Right cardiac atrium (tissue), 5 donors: ENCODE results near the gene HK3. TPM values are rescaled to one million over a fixed set of nuclear protein-coding genes. Genes with fewer than 3 reads are reported as not detected.
"Not testable (repeated sequence)": the region's sequence is repeated elsewhere in the genome, so short reads cannot be mapped to it uniquely, and the experiment has no call there.

ENCODE experiments used
- ATAC-seq, 2 donors: fragments of 200-7000 bp; cut with Tn5 transposase; one replicate each; pipeline versions ENCODE4 v1.8.0 to v1.9.1; 2020; ENCODE audit warnings: moderate library complexity in 2 of 2, mild to moderate bottlenecking in 1 of 2
- DNase-seq, 3 donors: peaks; one replicate each; pipeline ENCODE4 v3.0.0-alpha.2; 2020
- H3K27ac ChIP-seq: one replicate; pipeline ENCODE4 v1.5.1; 2013; ENCODE audit warnings: mild to moderate bottlenecking, low read length, control low read depth, moderate library complexity
- H3K27me3 ChIP-seq: one replicate; pipeline ENCODE4 v1.6.1; 2013; ENCODE audit not compliant: control insufficient read depth, insufficient read depth
- H3K4me1 ChIP-seq: one replicate; pipeline ENCODE4 v1.6.1; 2013; ENCODE audit warnings: low read length; ENCODE audit not compliant: control insufficient read depth, insufficient read depth
- H3K4me3 ChIP-seq: one replicate; pipeline ENCODE4 v1.5.1; 2013; ENCODE audit warnings: low read length, control low read depth
- H3K9me3 ChIP-seq: one replicate; pipeline ENCODE4 v1.6.1; 2013; ENCODE audit warnings: low read length; ENCODE audit not compliant: control insufficient read depth
- WGBS: extraction: QIAGEN DNeasy Blood & Tissue Kit; methylation state at CpG from one replicate; pipeline ENCODE4 v1.1.7; 2013; 5-methylcytosine and 5-hydroxymethylcytosine counted together
- intact Hi-C, 4 donors: fragments of 100-400 bp; cut with DNase I; formaldehyde crosslinking; loops; one replicate each; pipeline versions ENCODE4 v1.11.0 to v1.14.0; 2022 to 2023
- polyA plus RNA-seq: library from polyadenylated mRNA; stranded (reverse); fragments of 200-250 nt; gene quantifications from one replicate; pipeline ENCODE4 v1.2.3, GENCODE V29; 2013
- total RNA-seq, 4 donors: library from RNA; stranded (reverse); fragmentation: NEBNext Ultra II Directional; extraction: Animal tissue kit (Norgen Biotek cat#: 25700); gene quantifications; one replicate each; pipeline ENCODE4 v1.2.1, GENCODE V29; 2021
- donor health status: healthy with polysubstance abuse.
- donor health status: DM: no; HTN: yes; CAD: no.
- donor health status: DM: no; HTN: no; CAD: no.
- donor health status: DM: no; HTN: yes; CAD: no; lungs with severe emphysema.
- donor health status: DM: yes; HTN: yes; CAD: no.

HK3 gene
- total and polyA plus RNA-seq, 5 donors, result 8.3 to 15.4 (median 11.6) TPM

DNA sequence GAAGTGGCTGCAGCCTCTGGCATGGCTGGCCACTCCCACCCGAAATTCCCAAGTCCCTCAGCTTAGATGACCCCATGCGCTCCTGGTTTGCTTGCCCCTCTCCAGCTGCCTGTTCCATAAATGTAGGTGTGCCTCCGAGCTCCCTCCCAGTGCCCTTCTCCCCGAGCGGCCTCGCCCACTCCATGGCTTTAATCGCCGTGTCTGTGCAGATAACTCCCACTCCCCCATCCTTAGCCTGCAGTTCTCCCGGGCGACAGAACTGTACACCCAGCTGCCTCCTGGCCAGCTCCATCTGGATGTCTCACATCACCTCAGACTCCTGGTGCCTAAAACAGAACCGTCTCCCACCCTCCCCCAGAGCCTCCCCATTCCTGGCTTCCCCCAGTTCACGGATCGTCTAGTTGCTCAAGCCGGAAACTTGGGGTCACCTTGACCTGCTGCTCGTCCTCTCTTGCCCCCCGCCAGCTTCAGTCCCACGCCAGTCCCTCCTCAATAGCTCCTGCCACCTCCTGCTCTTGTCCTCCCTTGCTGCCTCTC is 24.1 kb downstream of the HK3 start:
- H3K9me3 ChIP-seq, result no peaks in the 10 kb centered on the region
- DNase-seq (peak in 1 of 3 donors; percentile 5), ATAC-seq (no peak)
- no peak overlapping the region for H3K4me3 ChIP-seq
- no peaks in the 10 kb centered on the region for H3K27me3 ChIP-seq
- WGBS, result 37% methylated on average over 17 of the region's 17 CpGs
- no peaks in the 10 kb centered on the region for H3K4me1 ChIP-seq
- no peak overlapping the region for H3K27ac ChIP-seq
- intact Hi-C loops, result no loop called here

DNA sequence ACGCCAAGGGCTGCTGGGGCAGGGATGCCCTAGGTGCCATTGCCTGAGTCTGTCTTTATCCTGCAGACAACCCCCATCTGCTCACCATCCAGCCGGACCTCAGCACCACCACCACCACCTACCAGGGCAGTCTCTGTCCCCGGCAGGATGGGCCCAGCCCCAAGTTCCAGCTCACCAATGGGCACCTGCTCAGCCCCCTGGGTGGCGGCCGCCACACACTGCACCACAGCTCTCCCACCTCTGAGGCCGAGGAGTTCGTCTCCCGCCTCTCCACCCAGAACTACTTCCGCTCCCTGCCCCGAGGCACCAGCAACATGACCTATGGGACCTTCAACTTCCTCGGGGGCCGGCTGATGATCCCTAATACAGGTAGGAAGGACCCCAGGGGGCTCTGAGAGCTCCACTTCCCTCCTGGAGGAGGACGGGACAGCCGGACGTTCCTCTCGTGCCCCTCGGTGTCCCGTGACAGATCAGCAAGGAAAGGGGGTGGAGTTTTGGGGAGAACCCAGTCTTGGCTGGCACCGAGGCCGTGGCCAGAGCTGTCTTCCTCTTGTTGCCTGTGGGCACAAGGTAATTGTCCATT is 24.9 kb downstream of the HK3 start:
- intact Hi-C loops, result no loop called here
- peak in 2 of 3 donors; percentile 35 to 50 for DNase-seq
- no peaks in the 10 kb centered on the region for H3K4me1 ChIP-seq
- H3K9me3 ChIP-seq, result no peaks in the 10 kb centered on the region
- no peaks in the 10 kb centered on the region for H3K27me3 ChIP-seq
- H3K4me3 ChIP-seq, result no peak overlapping the region
- WGBS, result 77% methylated on average over 20 of the region's 20 CpGs
- H3K27ac ChIP-seq, result no peak overlapping the region
- no peak for ATAC-seq

DNA sequence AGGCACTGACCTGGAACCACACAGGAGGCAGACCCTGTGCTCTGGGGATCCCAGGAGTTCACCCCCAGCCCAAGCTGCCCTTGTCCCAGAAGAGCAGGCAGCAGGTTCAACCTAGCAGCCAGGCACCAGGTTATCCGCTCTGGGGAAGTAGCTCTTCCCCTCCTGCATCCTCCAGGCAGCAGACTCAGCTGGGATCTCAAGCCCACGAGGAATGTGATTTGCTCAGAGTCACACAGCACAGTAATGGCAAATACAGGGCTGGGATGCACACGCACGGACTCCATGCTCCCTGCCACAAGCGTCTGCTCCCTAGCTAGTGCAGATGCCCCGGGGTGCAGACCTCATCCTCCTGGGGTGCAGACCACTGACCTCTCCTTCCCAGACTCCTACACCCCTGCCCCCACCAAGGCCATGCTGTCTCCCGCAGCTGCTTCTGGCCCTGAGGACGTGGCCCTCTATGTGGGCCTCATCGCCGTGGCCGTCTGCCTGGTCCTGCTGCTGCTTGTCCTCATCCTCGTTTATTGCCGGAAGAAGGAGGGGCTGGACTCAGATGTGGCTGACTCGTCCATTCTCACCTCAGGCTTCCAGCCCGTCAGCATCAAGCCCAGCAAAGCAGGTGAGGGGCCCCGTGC is 25.5 kb downstream of the HK3 start:
- H3K4me1 ChIP-seq, result no peaks in the 10 kb centered on the region
- ATAC-seq, result no peak
- H3K4me3 ChIP-seq, result no peak overlapping the region
- H3K27ac ChIP-seq, result no peak overlapping the region
- intact Hi-C loops, result no loop called here
- H3K27me3 ChIP-seq, result no peaks in the 10 kb centered on the region
- H3K9me3 ChIP-seq, result no peaks in the 10 kb centered on the region
- peak in 2 of 3 donors; percentile 21 to 40 for DNase-seq
- WGBS, result 58% methylated on average over 16 of the region's 16 CpGs

DNA sequence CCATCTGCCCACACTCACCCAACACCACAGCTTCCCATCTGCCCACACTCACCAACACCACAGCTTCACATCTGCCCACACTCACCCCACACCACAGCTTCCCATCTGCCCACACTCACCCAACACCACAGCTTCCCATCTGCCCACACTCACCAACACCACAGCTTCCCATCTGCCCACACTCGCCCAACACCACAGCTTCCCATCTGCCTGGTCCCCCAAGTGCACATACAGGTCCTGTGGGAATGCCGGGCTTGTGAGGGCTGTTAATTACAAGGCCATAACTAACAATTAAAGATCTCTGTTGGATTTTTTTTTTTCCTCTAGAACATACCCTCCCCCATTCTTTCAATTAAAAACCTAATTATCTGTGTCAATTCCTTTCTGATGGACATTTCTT is 26.1 kb downstream of the HK3 start:
- H3K9me3 ChIP-seq, ATAC-seq, H3K4me1 ChIP-seq, intact Hi-C loops, H3K4me3 ChIP-seq, DNase-seq, H3K27me3 ChIP-seq, H3K27ac ChIP-seq: not testable (repeated sequence)
- 63% methylated on average over 2 of the region's 2 CpGs for WGBS

DNA sequence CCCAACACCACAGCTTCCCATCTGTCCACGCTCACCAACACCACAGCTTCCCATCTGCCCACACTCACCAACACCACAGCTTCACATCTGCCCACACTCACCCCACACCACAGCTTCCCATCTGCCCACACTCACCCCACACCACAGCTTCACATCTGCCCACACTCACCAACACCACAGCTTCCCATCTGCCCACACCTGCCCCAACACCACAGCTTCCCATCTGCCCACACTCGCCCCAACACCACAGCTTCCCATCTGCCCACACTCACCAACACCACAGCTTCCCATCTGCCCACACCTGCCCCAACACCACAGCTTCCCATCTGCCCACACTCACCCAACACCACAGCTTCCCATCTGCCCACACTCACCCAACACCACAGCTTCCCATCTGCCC is 26.6 kb downstream of the HK3 start:
- H3K27ac ChIP-seq, DNase-seq, H3K9me3 ChIP-seq, ATAC-seq, intact Hi-C loops, H3K27me3 ChIP-seq, H3K4me3 ChIP-seq, H3K4me1 ChIP-seq: not testable (repeated sequence)
- 66% methylated on average over 2 of the region's 2 CpGs for WGBS

DNA sequence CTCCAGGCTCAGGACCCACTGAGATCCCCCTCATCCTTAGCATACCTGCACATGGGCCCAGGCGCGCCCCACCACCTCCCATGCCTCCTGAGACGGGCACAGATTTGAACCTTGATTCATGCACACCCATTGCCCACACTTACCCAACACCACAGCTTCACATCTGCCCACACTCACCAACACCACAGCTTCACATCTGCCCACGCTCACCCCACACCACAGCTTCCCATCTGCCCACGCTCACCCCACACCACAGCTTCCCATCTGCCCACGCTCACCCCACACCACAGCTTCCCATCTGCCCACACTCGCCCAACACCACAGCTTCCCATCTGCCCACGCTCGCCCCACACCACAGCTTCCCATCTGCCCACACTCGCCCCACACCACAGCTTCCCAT is 28.5 kb downstream of the HK3 start:
- H3K4me3 ChIP-seq, H3K4me1 ChIP-seq, H3K9me3 ChIP-seq, DNase-seq, intact Hi-C loops, ATAC-seq, H3K27ac ChIP-seq, H3K27me3 ChIP-seq: not testable (repeated sequence)
- WGBS, result 80% methylated on average over 10 of the region's 10 CpGs

DNA sequence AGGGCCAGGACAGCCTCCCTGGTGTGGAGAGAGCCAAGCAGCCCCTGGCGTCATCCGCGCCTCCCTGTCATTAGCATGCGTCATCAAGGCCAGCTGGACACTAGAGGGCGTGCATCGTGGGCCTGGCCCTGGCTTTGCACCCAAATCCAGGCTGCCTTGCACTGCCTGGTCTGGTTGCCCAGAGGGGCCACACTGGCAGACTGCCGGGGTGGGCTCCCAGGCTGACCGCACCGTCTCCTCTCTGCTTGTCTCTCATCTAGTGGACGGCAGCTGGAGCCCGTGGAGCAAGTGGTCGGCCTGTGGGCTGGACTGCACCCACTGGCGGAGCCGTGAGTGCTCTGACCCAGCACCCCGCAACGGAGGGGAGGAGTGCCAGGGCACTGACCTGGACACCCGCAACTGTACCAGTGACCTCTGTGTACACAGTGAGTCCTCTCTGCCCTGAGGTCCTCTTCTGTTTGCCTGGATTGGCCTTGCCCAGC is 29.0 kb downstream of the HK3 start:
- Histone ChIP-seq H3K27me3 (no peaks in the 10 kb centered on the region), H3K4me3 (no peak overlapping the region), H3K4me1 (no peaks in the 10 kb centered on the region), H3K9me3 (no peaks in the 10 kb centered on the region), H3K27ac (no peak overlapping the region)
- ATAC-seq (peak; percentile 10 to 56), DNase-seq (peak in 1 of 3 donors; percentile 68)
- 58% methylated on average over 17 of the region's 17 CpGs for WGBS
- intact Hi-C loops, result no loop called here

DNA sequence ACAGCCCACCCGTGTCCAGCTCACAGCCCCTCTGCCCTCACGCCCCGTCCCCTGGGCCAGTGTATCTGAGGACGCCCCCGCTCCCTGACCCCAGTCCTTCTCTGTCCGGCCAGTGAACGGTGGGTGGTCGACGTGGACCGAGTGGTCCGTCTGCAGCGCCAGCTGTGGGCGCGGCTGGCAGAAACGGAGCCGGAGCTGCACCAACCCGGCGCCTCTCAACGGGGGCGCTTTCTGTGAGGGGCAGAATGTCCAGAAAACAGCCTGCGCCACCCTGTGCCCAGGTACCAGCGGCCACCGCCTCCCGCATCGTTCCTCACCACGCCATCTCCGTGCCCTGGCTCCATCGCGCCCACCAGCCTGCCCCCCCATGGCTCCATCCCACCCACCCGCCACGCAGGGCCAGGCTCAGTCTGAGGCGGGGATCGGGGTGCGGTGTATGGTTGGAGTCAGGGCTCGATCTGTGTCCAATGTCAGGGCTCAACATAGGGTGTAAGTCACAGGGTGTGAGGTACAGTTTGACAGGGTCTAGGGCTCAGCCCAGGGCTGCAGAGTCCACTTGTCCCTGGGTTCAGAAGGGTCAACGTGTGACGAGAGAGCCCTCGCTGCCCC is 29.5 kb downstream of the HK3 start:
- 78% methylated on average over 38 of the region's 38 CpGs for WGBS
- ATAC-seq, result peak; percentile 13 to 25
- intact Hi-C loops, result no loop called here
- Histone ChIP-seq H3K4me3 (no peak overlapping the region), H3K27me3 (no peaks in the 10 kb centered on the region), H3K27ac (no peak overlapping the region), H3K9me3 (no peaks in the 10 kb centered on the region), H3K4me1 (no peaks in the 10 kb centered on the region)
- DNase-seq, result peak in 1 of 3 donors; percentile 55

DNA sequence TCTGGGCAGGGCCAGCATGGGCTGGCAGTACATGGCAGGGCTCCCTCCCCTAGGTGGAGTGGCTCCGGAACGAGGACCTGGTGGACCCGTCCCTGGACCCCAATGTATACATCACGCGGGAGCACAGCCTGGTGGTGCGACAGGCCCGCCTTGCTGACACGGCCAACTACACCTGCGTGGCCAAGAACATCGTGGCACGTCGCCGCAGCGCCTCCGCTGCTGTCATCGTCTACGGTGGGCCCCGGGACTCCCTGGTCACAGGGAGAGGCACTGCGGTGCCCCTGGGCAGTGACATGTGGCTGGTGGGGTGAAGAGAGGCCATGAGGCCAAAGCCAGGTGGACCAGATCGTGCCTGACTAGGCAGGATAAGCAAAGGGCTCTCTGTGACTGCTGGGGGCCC is 30.4 kb downstream of the HK3 start:
- H3K4me3 ChIP-seq, result no peak overlapping the region
- intact Hi-C loops, result no loop called here
- WGBS, result 92% methylated on average over 20 of the region's 20 CpGs
- DNase-seq (no peak), ATAC-seq (peak in 1 of 2 donors; percentile 25)
- H3K27me3 ChIP-seq, result no peaks in the 10 kb centered on the region
- H3K4me1 ChIP-seq, result no peaks in the 10 kb centered on the region
- H3K9me3 ChIP-seq, result no peaks in the 10 kb centered on the region
- no peak overlapping the region for H3K27ac ChIP-seq

DNA sequence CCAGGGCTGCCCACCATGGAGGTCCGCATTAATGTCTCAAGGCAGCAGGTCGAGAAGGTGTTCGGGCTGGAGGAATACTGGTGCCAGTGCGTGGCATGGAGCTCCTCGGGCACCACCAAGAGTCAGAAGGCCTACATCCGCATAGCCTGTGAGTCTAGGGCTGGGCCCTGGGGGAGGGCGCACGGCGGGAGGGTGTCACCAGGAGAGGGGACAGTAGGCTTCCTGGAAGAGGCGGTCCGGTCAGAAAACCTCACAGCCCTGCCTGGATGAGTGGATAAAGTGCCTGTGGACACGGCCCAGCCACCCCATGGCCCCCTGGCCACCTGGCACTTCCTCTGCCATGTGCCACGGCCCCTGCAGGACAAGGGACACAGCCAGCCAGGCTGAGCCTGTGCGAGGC is 31.0 kb downstream of the HK3 start:
- no peaks in the 10 kb centered on the region for H3K27me3 ChIP-seq
- no peak for DNase-seq

DNA sequence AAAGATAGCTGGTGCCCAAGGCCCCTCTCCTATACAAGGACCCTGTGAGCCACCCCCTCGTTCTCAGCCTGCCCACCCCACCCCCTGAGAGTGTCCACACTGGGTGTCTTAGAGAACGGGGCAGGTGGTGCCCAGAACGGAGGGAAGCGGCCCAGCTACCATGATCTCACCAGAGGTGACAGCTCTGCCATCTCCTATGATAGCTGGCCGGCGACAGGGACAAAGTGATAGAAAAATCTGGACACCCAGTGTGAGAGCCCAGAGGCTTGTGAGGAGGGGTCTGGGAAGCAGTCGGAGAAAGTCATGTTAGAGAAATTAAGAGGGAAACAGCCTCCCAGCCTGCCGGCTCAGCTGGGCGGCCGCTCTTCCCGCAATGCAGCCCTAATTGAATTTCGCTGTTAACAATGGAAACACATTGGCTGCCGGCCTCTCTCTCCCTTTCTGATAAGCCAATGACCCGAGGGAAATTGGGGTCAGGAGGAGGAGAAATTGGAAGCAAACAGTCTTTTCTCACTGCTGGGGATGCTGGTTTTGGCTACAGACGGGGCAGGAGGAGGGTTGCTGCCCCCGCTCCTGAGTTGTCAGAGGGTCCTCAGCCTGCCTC is 32.3 kb downstream of the HK3 start:
- 12% methylated on average over 16 of the region's 16 CpGs for WGBS
- DNase-seq (peak in 1 of 3 donors; percentile 20), ATAC-seq (no peak)
- no peaks in the 10 kb centered on the region for H3K27me3 ChIP-seq
- intact Hi-C loops, result no loop called here
- H3K27ac ChIP-seq, result no peak overlapping the region
- H3K4me1 ChIP-seq, result no peaks in the 10 kb centered on the region
- no peaks in the 10 kb centered on the region for H3K9me3 ChIP-seq
- H3K4me3 ChIP-seq, result no peak overlapping the region

More for the DNA sequence above, 31.0 kb downstream of the HK3 start:
- no peaks in the 10 kb centered on the region for H3K9me3 ChIP-seq
- ATAC-seq, result no peak
- no peaks in the 10 kb centered on the region for H3K4me1 ChIP-seq
- intact Hi-C loops, result no loop called here
- 88% methylated on average over 14 of the region's 14 CpGs for WGBS
- no peak overlapping the region for H3K4me3 ChIP-seq
- no peak overlapping the region for H3K27ac ChIP-seq
